A673 (cell line): ENCODE data around the gene RPL29.
"Not testable (repeated sequence)": the region's sequence is repeated elsewhere in the genome, so short reads cannot be mapped to it uniquely, and the experiment has no call there.

Experiments
- CTCF ChIP-seq: fragments of 300-800, 200-600 bp; sonication (generic); conservative IDR thresholded peaks from 2 replicates; pipeline ENCODE4 v1.5.1; 2017; ENCODE audit warnings: low read depth, mild to moderate bottlenecking, antibody characterized with exemption, low read length, moderate library complexity, mixed read lengths
- EZH2 ChIP-seq: fragments of 200-600 bp; sonication (generic); IDR thresholded peaks from 2 replicates; pipeline ENCODE4 v1.6.1; 2017; ENCODE audit warnings: borderline replicate concordance, low read depth, mild to moderate bottlenecking, mixed read lengths, antibody characterized with exemption, low read length; ENCODE audit not compliant: poor library complexity, severe bottlenecking

GRCh38 chr3:51990501-51990971 is 5.2 kb downstream of the RPL29 start:
- not testable (repeated sequence) for TF ChIP-seq CTCF, EZH2
